Stimulated activated CD4-positive, alpha-beta T cell treated with anti-CD3 and anti-CD28 coated beads, Interleukin-2, amount 100 ng/mL, for 24 hours (primary cell): ENCODE measurements around the gene USP36.
"Not testable (repeated sequence)": the region's sequence is repeated elsewhere in the genome, so short reads cannot be mapped to it uniquely, and the experiment has no call there.

Experiments
- DNase-seq, 2 donors: peaks; one replicate each; pipeline ENCODE4 v3.0.0-alpha.2; 2020

The USP36 gene

DNA sequence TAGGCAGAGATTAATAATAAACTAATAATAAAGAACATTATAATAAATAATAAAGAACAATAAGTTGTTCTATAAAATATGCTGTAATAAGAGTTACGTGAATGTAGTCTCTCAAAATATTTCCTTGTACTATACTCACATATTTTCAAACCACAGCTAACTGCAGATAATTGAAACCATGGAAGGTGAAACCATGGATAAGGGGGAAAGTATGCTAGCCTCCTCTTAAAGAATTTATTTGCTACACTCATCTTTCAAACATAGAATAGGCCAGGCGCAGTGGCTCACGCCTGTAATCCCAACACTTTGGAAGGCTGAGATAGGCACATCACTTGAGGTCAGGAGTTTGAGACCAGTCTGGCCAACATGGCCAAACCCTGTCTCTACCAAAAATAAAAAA lies 77.1 kb downstream of the USP36 start:
- no peak for DNase-seq

DNA sequence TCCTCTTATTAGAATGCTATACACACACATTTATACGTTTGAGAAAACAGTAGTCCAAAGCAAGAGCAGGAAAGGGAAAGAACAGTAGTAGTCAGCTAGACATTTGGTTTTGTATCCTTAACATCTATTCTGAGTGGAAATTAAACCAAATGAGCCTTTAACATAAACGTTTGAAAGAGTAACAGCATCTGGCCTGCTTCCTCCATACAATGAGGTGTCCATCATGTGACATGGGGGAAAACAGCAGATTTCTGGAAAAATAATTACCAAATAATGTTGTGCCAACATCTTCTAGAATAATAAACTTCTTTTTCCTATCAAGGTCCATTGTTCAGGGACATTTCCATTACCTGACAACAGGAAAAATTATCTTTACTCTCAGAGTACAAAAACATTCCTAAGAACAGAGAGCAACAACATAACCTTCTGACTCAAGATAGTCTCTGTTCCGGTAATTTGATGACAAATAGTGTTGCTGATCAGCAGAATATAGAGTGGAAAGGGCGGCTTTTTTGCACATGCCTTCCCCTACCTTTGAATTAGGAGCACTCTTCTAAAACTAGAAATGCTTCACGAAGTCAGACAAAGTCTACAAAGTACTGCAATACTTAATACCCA lies 78.7 kb downstream of the USP36 start:
- DNase-seq = no peak

DNA sequence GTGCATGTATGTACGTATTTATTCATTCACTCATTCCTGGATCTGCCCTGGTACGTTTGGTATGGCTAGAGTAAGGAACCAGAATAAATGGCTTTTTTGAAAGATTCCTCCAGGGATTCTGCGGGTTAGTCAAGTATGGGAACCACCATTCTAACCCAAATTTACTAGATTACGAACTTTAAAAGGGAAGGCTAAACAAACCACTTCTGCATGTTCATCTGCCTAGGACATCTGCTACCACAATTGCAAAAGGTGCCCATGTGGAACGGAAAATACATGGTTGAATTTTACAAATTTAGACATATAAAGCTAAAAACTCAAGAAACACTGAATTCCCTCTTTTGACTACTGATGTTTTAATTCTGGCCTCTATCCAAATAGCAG lies 80.7 kb downstream of the USP36 start:
- no peak for DNase-seq

DNA sequence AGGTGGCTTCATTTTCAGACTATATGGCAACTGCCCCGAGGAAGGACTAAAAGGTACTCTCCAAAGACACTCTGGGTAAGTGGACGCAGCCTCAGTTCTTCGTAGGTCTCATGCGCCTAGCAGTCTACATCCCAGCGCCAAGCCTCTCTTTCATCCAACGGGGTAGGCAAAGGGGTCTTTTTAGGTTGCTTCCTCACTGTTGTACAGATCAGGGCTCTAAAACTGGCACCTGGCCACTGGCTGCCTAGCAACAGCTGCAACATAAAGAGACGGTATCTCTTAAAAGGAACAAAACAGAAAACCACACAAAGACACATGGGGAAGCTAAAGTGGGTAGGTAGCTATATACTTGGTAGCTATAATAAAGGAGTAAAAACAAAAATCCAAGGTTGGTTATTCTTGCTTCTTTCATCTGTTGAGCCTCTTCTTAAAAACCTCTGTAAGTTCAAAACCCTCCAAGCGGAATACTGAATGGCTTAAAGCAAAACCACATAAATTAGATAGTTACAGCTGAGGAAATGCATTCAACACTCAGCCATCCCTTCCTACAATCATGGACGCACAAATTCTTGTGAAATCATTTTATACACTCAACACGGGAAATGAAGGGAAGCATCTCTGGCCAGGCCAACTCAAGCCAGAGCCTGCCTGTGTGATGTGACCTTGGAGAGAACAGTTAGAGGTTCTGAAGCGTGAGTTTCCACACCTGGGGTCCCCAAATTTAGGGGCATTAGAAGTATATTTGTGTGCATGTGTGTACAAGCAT lies 81.2 kb downstream of the USP36 start:
- DNase-seq = peak; percentile 65 to 69

GRCh38 chr17:78753316-78754250 lies 87.0 kb downstream of the USP36 start:
- no peak for DNase-seq

GRCh38 chr17:78751447-78752161 lies 89.0 kb downstream of the USP36 start:
- no peak for DNase-seq

DNA sequence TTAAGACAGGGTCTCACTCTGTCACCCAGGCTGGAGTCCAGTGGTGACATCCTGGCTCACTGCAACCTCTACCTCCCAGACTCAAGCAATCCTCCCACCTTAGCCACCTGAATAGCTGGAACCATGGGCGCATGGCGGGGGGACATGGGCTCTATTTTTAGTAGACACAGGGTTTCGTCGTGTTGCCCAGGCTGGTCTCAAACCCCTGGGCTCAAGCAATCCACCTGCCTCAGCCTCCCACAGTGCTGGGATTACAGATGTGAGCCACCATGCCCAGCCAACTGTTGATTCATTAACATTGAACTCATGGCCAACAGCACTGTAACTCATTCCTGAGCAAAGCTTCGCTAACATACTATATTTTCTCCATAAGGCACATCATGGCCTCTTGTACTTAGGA lies 89.6 kb downstream of the USP36 start:
- not testable (repeated sequence) for DNase-seq

- DNase-seq = peak; percentile 68 to 73
These were observed 91.8 kb downstream of the USP36 start for GRCh38 chr17:78748730-78749317.

DNA sequence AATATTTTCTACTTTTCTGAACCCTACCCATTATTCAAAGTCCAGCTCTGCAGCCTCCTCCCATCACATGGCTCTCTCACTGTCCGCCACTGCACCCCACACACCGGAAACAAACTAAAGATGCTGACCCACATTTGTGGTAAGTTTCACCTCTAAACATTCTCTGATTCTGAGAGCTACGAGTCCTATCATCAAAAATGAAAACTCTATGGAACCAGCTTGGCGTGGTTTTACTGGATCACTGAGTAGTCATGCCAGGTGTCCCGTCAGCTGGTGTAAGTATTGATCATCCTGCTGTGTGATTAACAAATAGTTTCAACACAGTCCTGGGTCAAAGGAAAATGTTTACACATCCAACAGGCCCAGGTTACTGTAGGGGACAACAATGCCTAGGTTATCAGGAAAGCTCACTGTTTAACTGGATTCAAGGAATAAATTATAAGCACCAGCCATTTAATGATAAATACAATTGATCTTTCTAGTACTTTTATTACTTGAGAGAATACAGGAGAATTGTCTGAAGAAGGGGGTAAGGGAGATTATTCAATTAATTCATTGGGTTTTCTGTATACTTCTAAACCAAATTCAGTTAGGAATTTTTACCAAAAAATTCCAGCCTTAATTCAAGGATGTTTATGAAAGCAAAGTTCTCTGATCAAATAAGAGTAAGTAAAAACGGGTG lies 92.4 kb downstream of the USP36 start:
- peak; percentile 39 to 48 for DNase-seq

GRCh38 chr17:78747488-78747887 lies 93.1 kb downstream of the USP36 start:
- DNase-seq = no peak

- no peak for DNase-seq
These were observed 93.7 kb downstream of the USP36 start for GRCh38 chr17:78746949-78747269.

GRCh38 chr17:78746263-78746948 lies 94.2 kb downstream of the USP36 start:
- DNase-seq = no peak
